AG04450 (cell line): ENCODE measurements around the gene FAM124B. TPM values are rescaled to one million over a fixed set of nuclear protein-coding genes. Genes with fewer than 3 reads are reported as not detected.

ENCODE experiments used
- CTCF ChIA-PET: fragments of 300-600, 350-600 bp; formaldehyde crosslinking; extraction: SDS; loops from one replicate; lab custom pipeline; 2022; ENCODE audit warnings: antibody characterized with exemption, inconsistent platforms; lab: Charles Lee
- POLR2A ChIA-PET: fragments of 350-600 bp; formaldehyde crosslinking; extraction: SDS; loops from one replicate; lab custom pipeline; 2021; ENCODE audit warnings: antibody characterized with exemption, inconsistent platforms; lab: Yijun Ruan, JAX
- DNase-seq: peaks from one replicate; pipeline ENCODE4 v3.0.0-alpha.2; 2011; ENCODE audit warnings: low read depth, low spot score
- H3K27ac ChIP-seq: one replicate; pipeline ENCODE4 v1.5.1; 2012; ENCODE audit warnings: low read depth, low read length, control low read depth
- H3K27me3 ChIP-seq: one replicate; pipeline ENCODE4 v1.6.0; 2012; ENCODE audit warnings: low read length; ENCODE audit not compliant: control insufficient read depth, insufficient read depth
- H3K4me3 ChIP-seq: 2 replicates; pipeline ENCODE4 v1.5.1; 2011; ENCODE audit warnings: mild to moderate bottlenecking, low read depth, low read length, control low read depth
- H3K9me3 ChIP-seq: 2 replicates; pipeline ENCODE4 v1.5.1; 2012; ENCODE audit warnings: low read length; ENCODE audit not compliant: control insufficient read depth, insufficient read depth
- CTCF ChIP-seq: IDR thresholded peaks from 2 replicates; pipeline ENCODE4 v1.5.1; 2011; ENCODE audit warnings: low read depth, low read length, control low read depth, inconsistent platforms
- polyA plus RNA-seq: library from polyadenylated mRNA; depleted of rRNA; stranded (reverse); fragments of >200 nt; gene quantifications from 2 replicates; pipeline ENCODE4 v1.2.3, GENCODE V29; 2011

FAM124B gene
- polyA plus RNA-seq, 1 experiment, result not detected

DNA sequence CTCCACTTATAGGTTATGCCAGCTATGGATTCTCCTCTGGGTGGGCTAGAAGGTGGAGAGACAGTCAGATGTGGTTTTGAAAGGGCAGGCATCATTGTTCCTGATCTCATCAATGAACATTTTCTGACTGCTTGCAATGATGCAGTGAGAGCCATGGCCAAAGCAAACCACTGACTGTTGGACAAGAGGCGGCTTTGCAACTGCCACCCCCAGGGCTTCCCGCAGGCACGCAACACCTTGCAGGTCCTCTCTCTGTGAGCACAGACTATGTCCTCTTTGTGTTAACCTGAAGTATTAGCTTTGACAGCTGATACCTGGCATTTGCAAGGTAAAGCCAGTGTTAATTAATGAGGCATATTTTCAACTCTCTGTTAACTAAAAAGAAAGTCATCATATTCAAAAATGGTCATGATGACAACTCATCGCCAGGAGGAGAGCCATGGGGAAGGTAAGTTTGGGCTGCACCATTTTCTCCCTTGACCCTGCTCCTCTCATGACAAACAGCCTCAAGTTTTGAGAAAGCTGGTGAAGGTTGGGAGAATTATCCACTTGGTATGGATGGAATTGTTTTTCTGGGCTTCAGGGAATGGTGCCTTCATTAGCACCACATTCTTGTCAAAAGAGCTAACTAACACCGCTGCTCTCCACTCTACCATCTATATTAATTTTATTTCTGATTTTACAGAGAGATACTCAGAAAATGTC, 14.9 kb upstream of the FAM124B start:
- H3K27me3 ChIP-seq, result no peaks in the 10 kb centered on the region
- ChIA-PET POLR2A (no interaction called here), CTCF (interaction anchor here (0.7 kb wide), 1 partner anchor 957 kb away, joined by 3 read pairs; no protein-coding TSS in a partner anchor)
- H3K4me3 ChIP-seq, result no peak overlapping the region
- H3K27ac ChIP-seq, result no peak overlapping the region
- H3K9me3 ChIP-seq, result no peaks in the 10 kb centered on the region
- DNase-seq, result no peak
- no peak for TF ChIP-seq CTCF

GRCh38 chr2:224413381-224413780, 11.5 kb upstream of the FAM124B start:
- POLR2A ChIA-PET, result no interaction called here
- H3K27ac ChIP-seq, result no peak overlapping the region

GRCh38 chr2:224412141-224413015, 10.5 kb upstream of the FAM124B start:
- POLR2A ChIA-PET, result interaction anchor here (0.5 kb wide), 1 partner anchor 9 kb away, joined by 3 read pairs; no protein-coding TSS in a partner anchor
- no peak overlapping the region for H3K27ac ChIP-seq

More at GRCh38 chr2:224413381-224413780, 11.5 kb upstream of the FAM124B start:
- H3K4me3 ChIP-seq, result no peak overlapping the region
- no peaks in the 10 kb centered on the region for H3K27me3 ChIP-seq
- H3K9me3 ChIP-seq, result no peaks in the 10 kb centered on the region
- no peak for TF ChIP-seq CTCF
- DNase-seq, result no peak
- CTCF ChIA-PET, result interaction anchor here (1.4 kb wide), 1 partner anchor 55 kb away, joined by 3 read pairs; no protein-coding TSS in a partner anchor

DNA sequence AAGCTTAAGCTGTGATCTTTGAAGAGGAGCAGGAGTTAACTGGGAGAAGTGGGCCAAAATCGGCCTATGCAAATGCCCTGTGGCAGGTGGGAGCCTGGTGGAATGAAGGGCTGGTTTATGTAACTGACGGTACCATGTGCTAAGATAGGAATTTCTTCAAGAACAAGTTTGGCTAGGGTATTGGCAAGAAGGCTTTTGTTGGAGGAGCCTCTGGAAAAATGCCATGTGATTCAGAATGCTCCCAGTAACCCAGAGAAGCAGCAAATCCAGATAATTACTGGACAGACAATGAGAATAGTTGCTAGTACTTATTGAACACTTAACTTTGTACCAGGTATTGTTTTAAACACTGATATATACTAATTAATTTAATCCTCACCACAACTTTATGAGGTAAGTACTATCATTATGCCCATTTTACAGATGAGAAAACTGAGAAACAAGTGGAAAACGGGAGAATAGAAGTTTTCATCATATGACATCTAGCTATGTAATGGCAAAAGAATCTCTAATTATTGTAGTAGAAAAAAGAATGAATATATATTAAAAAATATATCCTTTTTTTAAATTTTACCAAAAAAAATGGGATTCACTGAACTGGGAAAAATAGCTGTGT, 9.1 kb upstream of the FAM124B start:
- Histone ChIP-seq H3K27ac (no peak overlapping the region), H3K9me3 (no peaks in the 10 kb centered on the region), H3K4me3 (no peak overlapping the region), H3K27me3 (no peaks in the 10 kb centered on the region)
- TF ChIP-seq CTCF, result no peak
- POLR2A ChIA-PET, result no interaction called here
- CTCF ChIA-PET, result interaction anchor here (1.2 kb wide), 1 partner anchor 42 kb away, joined by 3 read pairs; no protein-coding TSS in a partner anchor
- no peak for DNase-seq

More at GRCh38 chr2:224412141-224413015, 10.5 kb upstream of the FAM124B start:
- no peak for DNase-seq
- Histone ChIP-seq H3K27me3 (no peaks in the 10 kb centered on the region), H3K4me3 (no peak overlapping the region), H3K9me3 (no peaks in the 10 kb centered on the region)
- CTCF ChIA-PET, result interaction anchor here (0.8 to 1.4 kb wide), 3 partner anchors 54 to 442 kb away, joined by 3 read pairs; no protein-coding TSS in a partner anchor
- TF ChIP-seq CTCF, result no peak
